NCI-H187 (cell line): ENCODE data around the gene SPATA33.
"Not testable (repeated sequence)": the region's sequence is repeated elsewhere in the genome, so short reads cannot be mapped to it uniquely, and the experiment has no call there.

Source experiments
- DNase-seq, 2 experiments: peaks; one replicate each; lab custom pipeline; 2025; lab: John Stamatoyannopoulos, UW

SPATA33 gene

DNA sequence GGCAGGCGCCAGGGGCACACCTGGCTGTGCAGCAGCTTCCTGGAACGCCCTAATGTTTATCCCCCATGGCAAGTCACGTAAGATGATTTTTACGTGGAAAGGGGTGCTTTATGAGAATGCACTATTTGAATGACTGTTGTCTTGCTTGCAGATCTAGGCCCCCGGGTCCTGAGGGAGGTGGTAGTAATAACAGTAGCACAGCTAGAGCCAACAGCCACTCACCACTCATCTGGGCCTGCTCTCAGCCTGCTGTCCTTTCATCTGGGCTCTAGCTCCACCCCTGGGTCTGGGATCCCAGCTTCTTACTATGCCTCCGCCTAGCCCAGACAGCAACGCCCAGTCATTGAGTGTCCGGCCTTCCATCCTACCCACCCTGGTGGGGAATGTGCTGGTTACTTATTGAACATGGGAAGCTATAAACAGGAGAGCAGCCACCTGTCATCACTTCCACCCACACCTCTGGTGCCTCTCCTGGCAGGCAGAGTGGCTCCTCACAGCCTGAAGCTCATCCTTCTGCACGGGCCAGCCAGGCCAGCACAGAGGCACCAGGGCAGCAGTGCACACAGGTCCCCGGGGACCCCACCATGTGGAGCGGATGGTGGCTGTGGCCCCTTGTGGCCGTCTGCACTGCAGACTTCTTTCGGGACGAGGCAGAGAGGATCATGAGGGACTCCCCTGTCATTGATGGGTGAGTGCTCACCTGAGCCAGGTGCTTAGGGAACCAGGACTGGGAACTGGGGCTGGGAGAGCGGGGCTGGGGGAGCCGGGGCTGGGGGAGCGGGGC lies 27.6 kb upstream of the SPATA33 start:
- DNase-seq = no peak

DNA sequence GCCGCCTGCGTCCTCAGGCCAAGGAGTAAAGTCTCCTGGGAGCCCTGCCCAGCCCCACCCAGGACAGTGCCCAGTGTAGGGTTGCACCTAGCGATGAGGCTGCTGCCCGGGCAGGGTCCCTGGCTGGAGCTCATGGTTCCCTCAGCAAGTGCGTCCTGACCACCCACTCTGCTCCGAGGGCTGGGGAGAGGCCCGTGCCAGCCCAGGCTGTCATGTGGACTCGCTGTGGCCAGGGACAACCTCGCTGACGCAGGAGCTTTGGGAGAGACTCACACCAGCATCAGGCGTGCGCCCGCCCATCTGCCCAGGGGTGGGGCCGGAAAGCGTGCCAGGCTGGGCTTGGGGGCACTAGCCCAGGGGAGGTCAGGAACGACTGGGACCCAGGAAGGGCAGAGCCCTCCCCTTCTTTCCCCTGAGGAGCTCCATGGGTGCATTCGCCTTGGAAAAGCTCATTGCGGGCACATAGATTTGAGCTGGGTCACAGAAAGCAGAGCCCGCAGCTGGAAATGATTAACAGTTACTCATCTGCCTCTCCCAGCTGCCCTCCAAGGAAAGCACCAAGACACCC lies 24.5 kb upstream of the SPATA33 start:
- DNase-seq = no peak

DNA sequence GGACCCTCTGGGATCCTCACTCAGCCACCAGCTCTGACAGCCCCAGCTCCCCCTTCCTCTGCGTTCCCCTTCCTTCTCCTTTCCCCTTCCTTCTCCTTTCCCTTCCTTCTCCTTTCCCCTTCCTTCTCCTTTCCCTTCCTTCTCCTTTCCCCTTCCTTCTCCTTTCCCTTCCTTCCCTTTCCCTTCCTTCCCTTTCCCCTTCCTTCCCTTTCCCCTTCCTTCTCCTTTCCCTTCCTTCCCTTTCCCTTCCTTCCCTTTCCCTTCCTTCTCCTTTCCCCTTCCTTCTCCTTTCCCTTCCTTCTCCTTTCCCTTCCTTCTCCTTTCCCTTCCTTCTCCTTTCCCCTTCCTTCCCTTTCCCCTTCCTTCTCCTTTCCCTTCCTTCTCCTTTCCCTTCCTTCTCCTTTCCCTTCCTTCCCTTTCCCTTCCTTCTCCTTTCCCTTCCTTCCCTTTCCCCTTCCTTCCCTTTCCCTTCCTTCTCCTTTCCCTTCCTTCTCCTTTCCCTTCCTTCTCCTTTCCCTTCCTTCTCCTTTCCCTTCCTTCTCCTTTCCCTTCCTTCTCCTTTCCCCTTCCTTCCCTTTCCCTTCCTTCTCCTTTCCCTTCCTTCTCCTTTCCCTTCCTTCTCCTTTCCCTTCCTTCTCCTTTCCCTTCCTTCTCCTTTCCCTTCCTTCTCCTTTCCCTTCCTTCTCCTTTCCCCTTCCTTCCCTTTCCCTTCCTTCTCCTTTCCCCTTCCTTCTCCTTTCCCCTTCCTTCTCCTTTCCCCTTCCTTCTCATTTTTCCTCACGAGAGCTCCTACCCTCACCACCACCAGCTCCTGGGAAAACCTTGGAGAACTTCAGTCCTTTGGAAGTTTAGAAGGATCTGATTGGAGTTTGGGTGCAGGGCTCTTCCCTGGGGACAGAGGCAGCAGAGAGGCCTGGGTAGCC lies 22.9 kb upstream of the SPATA33 start:
- DNase-seq = not testable (repeated sequence)

DNA sequence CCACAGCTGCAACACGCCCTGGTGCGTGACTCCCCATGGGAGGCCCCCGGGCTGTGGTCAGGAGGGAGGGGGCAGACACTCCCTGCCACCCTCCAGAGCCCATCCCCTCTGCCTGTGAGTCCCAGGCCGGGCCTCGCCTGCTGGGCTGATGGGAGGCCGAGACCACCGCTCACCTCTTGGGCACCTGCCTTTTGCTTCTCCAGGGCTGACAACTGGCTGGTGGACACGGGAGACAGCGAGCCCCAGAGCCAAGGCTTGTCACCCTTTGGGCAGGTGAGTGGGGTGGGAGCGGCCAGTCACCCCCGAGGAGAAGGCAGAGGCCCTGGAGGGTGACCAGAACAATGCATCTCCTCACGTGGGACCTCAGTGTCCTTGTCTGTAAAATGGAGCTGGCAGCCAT lies 21.0 kb upstream of the SPATA33 start:
- DNase-seq = no peak

DNA sequence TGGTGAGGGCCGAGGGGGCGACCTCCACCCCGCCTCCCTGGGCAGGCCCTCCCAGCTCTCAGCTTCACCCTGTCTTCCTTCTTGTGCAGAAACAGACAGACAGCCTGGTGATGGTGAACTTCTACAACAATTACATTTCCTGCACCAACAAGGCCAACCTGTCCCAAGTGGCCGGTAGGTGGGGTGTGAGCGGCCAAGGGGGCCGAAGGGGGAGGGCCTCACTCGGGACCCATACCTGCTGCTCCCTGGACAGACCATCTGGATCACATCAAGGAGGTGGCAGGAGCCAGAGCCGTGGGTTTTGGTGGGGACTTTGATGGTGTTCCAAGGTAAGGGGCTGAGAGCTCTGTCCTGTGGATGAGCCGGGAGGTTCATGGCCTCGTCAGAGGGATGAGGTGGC lies 20.3 kb upstream of the SPATA33 start:
- no peak for DNase-seq

DNA sequence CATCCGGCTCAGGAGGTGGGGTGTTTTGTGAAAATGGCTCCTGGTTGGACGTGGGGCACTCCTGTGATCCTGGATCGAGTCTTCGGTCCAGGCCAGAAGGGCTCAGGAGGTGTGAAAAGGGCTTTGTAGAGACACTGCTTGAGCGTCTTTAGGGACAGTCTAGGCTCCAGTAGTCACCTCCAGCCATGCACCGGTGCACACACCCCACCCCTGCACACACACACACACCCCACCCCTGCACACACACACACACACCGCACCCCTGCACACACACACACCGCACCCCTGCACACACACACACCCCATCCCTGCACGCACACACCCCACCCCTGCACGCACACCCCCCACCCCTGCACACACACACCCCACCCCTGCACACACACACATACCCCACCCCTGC lies 19.2 kb upstream of the SPATA33 start:
- DNase-seq = no peak

DNA sequence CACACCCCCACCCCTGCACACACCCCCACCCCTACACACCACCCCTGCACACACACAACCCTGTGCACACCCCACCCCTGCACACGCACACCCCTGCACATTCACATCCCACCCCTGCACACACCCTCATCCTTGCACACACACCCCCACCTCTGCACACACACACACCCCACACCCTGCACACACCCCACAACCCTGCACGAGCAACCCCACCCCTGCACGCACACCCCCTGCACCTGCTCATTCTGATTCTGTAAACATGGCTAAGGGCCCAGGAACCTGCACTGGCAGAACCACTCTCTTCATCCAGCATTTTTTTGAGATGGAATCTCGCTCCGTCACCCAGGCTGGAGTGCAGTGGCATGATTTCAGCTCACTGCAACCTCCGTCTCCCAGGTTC lies 18.3 kb upstream of the SPATA33 start:
- no peak for DNase-seq

DNA sequence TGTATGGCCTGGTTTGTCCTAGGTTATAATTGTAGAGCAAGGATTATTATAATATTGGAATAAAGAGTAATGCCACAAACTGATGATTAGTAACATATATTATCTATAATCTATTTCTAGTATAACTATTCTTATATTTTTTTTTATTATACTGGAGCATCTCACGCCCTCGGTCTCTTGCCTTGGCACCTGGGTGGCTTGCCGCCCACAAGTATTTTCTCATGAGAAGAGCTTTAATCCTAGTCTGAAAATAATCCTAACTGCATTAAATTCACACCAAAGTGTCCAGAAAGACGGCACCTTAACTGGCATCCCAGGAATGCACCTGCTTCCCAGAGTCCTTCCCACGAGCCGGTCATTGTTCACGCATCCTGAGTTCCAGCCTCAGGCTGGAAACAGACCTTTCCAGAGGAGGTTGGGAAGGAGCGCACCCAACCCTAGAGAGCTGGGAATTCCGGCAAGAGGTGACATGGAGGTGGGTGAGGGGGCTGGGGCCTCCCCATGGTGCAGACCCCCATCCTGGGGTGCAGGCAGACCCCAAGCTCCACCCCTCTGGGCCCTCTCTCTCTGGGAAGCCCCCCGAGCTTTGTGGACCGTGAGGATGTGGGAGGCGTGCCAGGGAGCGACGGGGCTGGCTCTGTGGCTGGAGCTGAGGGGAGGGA lies 16.0 kb upstream of the SPATA33 start:
- DNase-seq = no peak

DNA sequence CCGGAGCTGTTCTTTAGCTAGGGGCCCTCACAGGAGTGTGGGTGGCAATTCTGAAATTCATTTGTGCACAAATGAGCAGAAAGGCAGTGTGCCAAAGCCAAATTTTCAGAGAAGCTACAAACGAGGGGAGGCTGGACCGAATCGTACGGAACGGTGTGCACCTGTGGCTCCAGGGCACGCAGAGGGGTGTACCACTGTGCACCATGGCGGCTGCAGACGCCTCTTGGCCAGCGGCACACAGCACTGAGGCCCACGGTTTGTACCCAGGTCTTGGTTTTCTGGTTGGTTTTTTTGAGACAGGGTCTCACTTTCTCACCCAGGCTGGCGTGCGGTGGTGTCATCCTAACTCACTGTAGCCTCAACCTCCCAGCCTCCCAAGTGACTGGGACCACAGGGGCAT lies 15.1 kb upstream of the SPATA33 start:
- no peak for DNase-seq

DNA sequence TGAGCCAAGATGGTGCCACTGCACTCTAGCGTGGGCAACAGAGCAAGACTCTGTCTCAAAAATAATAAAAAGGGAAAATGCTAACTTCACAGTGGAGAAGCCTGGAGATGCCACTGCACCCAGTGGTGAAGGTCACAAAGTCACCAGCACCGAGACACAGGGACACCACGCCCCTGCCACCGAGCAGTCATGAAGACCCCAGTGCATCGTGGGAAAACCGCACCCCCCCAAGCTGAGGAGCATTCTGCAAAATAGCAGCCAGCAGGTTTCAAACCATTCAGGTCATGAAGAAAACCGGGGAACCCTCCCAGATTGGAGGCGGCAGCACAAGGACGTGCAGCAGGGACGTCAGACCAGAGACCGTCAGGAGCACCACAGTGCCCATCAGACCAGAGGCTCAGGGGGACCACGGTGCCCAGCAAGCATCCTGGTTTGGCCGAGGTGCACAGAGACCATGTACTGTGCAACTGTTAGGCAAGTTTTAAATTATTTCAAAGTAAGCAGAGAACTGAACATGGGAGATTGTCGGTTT lies 13.8 kb upstream of the SPATA33 start:
- DNase-seq = no peak

DNA sequence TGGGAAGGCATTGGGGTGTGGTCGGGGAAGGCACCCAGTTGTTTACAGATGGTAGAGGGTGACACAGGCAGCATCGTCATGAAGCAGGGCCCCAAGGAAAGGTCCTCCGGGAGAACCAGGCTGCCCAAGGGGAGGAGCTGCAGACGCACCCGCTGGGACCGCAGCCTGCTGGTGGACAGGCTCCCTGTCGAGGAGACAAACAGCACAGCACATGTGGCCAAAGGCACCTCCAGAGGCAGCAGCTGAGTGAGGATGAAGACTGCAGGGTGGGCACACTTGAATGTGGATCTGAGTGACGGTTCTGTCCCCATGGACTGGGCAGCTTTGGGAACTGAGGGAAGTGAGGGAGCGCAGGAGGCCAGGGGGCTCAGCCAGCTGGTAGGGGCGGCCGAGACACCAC lies 12.5 kb upstream of the SPATA33 start:
- DNase-seq = no peak

DNA sequence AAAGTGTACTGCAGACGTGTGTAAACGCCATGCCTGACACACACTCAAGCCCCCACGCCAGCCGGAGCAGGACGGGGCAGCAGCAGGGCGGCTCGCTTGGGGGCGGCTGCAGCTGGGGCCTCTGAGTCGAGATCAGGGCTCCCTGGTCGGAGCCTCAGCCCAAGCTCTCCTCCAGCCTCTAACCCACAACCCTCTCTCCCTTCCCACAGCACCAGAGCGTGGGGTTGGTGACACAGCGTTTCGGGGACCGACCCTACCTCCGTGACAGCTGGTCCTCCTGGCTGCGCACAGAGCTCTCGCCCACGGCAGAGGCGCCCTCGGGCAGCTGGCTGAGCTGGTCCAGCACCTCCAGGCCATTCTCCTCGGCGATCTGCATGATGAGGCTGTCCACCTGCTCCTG lies 11.4 kb upstream of the SPATA33 start:
- DNase-seq = no peak

DNA sequence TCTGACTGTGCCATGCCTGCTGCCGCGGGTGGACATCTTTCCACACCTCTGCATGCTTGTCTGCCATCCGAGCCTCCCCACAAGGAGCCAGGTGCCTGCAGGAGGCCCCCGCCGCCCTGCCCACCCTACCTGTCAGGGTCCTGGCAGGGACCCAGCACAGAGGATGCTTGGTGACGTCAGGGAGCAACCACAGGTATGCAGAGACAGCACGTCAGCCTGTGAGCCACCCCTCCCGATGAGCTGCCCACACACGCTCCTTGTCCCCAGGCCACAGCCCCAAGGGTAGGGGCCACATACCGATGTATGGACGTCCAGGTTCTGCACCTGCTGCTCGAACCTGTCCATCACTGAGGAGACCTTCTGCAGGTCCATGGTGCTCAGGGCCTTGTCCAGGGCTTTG lies 10.7 kb upstream of the SPATA33 start:
- no peak for DNase-seq

DNA sequence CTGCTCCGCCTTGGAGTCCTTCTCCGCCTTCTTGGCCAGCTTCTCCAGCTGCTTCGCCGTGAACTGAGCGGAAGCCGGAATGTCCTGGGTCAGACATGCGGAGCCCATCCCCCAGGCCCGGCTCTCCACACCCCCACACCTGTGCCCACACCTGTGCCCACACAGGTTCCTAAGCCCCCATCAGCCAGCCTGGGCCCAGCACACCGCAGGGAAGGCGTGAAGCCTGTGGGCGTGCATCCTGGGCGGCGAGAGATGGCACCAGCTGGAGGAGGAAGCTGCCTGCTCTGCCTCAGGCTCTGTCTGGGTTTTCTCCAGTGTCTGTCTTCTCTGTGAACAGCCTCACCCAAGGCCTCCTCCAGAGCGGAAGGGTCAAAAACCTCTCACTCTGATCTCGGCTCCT lies 6.1 kb upstream of the SPATA33 start:
- DNase-seq = no peak

DNA sequence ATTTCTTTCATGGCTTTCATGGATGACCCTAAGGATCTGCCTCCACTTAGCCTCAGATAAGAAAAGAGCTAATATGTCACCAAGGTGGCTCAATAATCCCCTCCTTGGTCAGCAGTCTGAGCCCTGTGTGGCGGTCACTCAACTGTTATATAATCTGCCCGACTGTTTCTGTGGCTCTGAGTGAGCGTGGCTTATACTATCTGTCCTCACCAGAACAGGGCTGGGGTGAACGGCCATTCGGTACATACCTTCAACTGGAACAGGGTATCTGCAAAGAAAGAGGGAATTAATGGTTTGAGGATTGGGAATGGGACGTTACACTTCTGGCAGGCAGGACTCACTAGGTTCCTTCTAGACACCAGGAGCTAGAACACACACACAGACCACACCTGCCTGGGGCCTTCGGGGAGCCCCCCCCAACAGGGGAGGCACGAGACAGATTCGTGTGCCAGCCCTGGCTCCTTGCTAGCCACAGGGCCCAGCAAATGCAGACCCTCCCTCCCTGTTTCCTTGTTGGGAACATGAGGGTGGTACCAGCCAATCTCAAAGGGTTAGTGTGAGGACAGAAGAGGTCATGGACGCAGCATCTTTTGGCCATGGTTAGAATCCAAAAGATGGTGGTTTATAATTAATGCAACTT lies 3.9 kb upstream of the SPATA33 start:
- no peak for DNase-seq

DNA sequence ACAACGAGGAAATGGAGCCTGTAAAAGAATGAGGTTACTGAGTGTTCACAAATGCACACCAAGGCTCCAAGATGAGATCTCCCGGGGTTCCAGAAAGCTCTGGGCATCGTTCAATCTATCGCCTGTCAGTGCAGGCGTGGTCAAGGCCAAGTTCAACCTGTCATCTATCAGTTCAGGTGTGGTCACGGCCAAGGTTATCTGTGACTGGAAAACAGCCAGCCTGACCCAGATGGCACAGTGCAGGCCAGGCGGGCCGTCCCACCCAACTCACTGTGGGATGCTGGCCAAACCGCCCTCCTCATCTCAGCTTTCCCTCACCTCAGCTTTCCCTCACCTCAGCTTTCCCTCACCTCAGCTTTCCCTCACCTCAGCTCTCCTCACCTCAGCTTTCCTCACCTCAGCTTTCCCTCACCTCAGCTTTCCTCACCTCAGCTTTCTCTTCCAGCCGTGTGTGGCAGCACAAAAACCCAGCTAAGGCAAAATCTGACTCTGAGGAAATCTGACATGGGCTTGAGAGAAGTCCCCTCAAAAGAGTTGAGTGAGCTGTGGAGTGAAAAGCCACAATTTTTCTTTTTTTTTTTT lies 2.5 kb upstream of the SPATA33 start:
- no peak for DNase-seq

DNA sequence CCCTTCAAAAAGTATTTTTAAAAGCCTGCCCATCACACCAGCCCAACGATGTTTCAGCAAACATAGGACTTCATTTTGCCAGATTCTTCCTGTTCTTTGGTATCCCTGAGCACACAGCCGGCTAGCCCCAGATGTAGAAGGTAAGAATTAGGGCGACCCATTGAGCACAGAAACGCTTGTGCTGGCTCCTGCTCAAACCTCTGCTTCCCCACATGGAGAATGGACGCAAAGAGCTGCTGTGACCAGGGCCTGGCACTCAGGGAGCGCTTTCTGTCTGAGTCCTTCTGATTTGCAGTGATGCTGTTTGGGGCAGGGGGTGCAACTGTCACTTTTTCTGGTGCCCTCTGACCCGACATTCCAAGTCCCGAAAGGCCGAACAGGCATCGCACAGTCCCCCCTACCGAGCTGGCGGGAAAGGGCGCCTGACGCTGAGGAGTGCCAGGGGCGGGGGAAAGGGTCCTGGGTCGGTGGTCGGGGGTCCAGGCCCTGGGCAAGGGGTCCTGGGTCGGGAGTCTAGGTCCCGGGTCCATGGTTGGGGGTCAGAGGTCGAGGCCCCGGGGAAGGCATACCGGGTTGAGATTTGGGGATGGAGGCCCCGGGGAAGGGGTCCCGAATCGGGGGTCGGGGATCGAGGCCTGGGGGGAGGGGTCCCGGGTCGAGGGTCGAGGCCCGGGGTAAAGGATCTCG lies 1.1 kb upstream of the SPATA33 start:
- DNase-seq = no peak

DNA sequence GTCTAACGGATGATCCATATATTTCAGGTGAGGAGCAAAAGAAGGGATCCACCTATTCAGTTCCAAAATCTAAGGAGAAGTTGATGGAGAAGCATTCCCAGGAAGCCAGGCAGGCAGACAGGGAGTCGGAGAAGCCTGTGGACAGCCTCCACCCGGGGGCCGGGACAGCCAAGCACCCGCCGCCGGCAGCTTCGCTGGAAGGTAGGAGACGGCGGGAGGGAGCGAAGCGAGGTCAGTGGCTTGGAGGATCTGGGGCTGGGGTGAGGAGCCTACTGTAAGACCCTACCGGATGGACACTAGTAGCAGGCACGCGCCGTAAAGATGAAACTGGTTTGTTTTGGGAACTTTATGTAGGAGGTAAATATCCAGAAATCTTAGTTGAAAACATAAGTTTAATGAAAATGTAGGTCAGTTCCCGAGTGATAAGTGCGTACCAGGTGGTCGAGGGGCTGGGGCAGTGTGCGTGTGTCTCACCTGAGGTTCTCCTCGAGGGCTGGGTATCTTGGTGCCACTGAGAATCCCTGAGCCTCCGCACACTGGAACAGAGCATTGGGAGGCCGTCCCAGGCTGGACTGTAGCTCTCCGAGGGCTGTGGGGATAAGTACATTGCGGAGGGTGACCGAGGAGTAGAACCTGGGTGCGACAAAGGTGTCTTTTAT lies 714 bp downstream of the SPATA33 start:
- no peak for DNase-seq

DNA sequence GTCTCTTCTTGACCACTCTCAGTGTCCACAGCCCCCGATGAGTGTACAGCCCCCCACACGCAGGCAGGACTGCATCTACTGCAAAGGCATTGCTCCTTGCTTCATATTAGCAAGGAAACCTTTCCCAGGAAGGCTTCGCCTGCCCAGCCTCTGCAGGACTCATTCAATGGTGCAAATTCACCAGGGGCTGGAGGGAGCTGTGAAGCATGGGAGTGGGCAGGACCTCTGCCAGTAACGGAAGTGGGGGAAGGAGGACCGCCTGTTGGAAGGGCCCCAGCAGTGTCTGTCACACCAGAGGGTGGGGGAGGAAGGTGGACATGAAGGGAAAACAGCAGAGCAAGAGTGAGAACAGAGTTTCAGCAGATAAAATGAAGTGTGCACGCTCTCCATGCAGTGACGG lies 2.5 kb downstream of the SPATA33 start:
- no peak for DNase-seq

DNA sequence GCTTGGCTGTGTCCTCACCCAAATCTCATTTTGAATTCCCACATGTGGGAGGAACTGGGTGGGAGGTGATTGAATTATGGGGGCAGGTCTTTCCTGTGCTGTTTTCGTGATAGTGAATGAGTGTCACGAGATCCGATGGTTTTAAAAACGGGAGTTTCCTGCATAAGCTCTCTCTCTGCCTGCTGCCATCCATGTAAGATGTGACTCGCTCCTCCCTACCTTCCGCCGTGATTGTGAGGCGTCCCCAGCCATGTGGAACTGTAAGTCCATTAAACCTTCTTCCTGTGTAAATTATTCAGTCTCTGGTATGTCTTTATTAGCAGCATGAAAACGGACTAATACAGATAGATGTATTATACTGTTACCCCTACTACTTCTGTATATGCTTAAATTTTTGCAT lies 3.6 kb downstream of the SPATA33 start:
- no peak for DNase-seq
